HUES6 (cell line): ENCODE data around the gene KASH5.

ENCODE experiments used
- H3K27ac ChIP-seq: 2 replicates; pipeline ENCODE4 v1.7.0; 2013; ENCODE audit warnings: low read depth, mild to moderate bottlenecking, low read length, inconsistent platforms
- H3K27me3 ChIP-seq: 2 replicates; pipeline ENCODE4 v1.6.1; 2013; ENCODE audit warnings: low read length; ENCODE audit not compliant: control insufficient read depth, insufficient read depth
- H3K36me3 ChIP-seq: 2 replicates; pipeline ENCODE4 v1.6.1; 2013; ENCODE audit warnings: low read length; ENCODE audit not compliant: control insufficient read depth, insufficient read depth
- H3K4me1 ChIP-seq: 2 replicates; pipeline ENCODE4 v1.6.1; 2013; ENCODE audit warnings: low read length; ENCODE audit not compliant: control insufficient read depth, insufficient read depth
- H3K4me3 ChIP-seq: 2 replicates; pipeline ENCODE4 v1.5.1; 2013; ENCODE audit warnings: low read depth, low read length
- H3K9ac ChIP-seq: one replicate; pipeline ENCODE4 v1.6.1; 2013; ENCODE audit warnings: mild to moderate bottlenecking, low read length
- H3K9me3 ChIP-seq: 2 replicates; pipeline ENCODE4 v1.6.1; 2013; ENCODE audit warnings: low read depth, low read length; ENCODE audit not compliant: control insufficient read depth, insufficient read depth

Gene KASH5

DNA sequence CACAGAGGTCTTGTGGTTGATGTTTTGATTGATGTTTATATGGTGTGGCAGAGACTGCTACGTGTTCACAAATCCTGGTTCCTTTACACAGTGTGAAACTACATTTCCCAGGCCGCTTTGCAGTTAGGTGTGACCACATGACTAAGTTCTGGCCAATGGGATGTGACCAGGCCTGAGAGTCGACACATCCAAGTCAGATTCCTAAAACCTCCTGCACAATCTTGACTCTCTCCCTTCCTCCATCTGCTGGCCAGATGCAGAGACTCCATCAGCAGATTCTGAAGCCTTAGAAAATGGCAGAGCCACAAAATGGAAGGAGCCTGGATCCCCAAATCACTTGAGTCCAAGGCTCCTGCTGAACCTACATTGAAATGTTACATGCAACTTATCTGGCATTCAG is 40.2 kb upstream of the KASH5 start:
- Histone ChIP-seq H3K9me3 (no peaks in the 10 kb centered on the region), H3K9ac (no peak overlapping the region), H3K27ac (no peak overlapping the region), H3K27me3 (no peaks in the 10 kb centered on the region), H3K4me3 (no peak overlapping the region), H3K36me3 (peaks cover 90% of the 10 kb centered on the region), H3K4me1 (no peaks in the 10 kb centered on the region)

GRCh38 chr19:49348305-49349189 is 39.5 kb upstream of the KASH5 start:
- H3K4me3 ChIP-seq = no peak overlapping the region
- H3K9me3 ChIP-seq = no peaks in the 10 kb centered on the region
- peaks cover 90% of the 10 kb centered on the region for H3K36me3 ChIP-seq
- no peak overlapping the region for H3K27ac ChIP-seq
- H3K27me3 ChIP-seq = no peaks in the 10 kb centered on the region
- H3K9ac ChIP-seq = no peak overlapping the region
- H3K4me1 ChIP-seq = no peaks in the 10 kb centered on the region

DNA sequence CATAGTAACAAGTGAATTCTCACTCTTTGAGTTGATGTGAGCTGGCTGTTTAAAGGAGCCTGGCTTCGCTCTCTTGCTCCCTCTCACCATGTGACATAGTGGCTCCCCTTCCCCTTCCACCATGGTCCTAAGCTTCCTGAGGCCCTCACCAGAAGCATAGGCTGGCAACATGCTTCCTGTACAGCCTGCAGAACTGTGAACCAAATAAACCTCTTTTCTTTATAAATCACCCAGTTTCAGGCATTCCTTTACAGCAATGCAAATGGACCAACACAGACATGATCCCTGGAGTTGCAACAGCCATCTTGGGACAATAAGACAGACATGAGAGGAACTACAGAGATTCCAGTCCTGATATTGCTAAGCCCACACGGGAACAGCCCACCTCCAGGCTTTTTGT is 38.5 kb upstream of the KASH5 start:
- H3K36me3 ChIP-seq = peaks cover 90% of the 10 kb centered on the region

DNA sequence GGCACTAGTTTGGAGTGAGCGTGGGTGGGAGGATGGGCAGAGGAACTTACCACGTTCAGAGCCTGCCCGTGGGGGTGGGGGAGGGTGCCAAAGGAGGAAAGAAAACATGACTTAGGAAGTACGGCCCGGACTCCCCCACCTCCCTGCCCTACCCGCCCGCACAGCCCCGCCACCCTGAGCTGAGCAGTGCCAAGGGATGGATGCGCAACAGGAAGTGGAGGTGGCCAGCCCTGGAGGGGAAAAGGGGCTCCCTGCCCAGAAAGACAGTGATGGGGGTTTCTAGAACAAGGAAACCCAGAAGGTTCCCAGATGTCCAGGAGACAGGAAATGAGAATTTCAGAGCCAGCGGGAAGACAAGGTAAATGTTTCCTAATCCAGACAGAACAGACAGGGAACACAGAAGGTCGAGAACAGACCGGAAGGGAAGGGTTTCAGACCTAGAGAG is 32.1 kb upstream of the KASH5 start:
- no peak overlapping the region for H3K4me3 ChIP-seq
- H3K36me3 ChIP-seq = peaks cover 83% of the 10 kb centered on the region
- H3K27me3 ChIP-seq = no peaks in the 10 kb centered on the region
- no peaks in the 10 kb centered on the region for H3K9me3 ChIP-seq
- 0 out of 2 replicates have a peak, but pooled peaks cover 4% of the 10 kb centered on the region for H3K4me1 ChIP-seq
- H3K9ac ChIP-seq = no peak overlapping the region
- no peak overlapping the region for H3K27ac ChIP-seq

More for the DNA sequence above, 38.5 kb upstream of the KASH5 start:
- Histone ChIP-seq H3K9me3 (no peaks in the 10 kb centered on the region), H3K9ac (no peak overlapping the region), H3K4me1 (no peaks in the 10 kb centered on the region), H3K27me3 (no peaks in the 10 kb centered on the region), H3K4me3 (no peak overlapping the region), H3K27ac (no peak overlapping the region)

GRCh38 chr19:49356382-49356781 is 31.7 kb upstream of the KASH5 start:
- Histone ChIP-seq H3K4me3 (no peak overlapping the region), H3K27me3 (no peaks in the 10 kb centered on the region), H3K36me3 (peaks cover 78% of the 10 kb centered on the region), H3K9me3 (no peaks in the 10 kb centered on the region), H3K4me1 (0 out of 2 replicates have a peak, but pooled peaks cover 4% of the 10 kb centered on the region), H3K27ac (no peak overlapping the region), H3K9ac (no peak overlapping the region)

- Histone ChIP-seq H3K9me3 (no peaks in the 10 kb centered on the region), H3K4me3 (no peak overlapping the region), H3K27ac (no peak overlapping the region), H3K27me3 (no peaks in the 10 kb centered on the region), H3K9ac (no peak overlapping the region), H3K36me3 (peaks cover 70% of the 10 kb centered on the region), H3K4me1 (0 out of 2 replicates have a peak, but pooled peaks cover 4% of the 10 kb centered on the region)
Observed at GRCh38 chr19:49357186-49357585, 30.9 kb upstream of the KASH5 start.

DNA sequence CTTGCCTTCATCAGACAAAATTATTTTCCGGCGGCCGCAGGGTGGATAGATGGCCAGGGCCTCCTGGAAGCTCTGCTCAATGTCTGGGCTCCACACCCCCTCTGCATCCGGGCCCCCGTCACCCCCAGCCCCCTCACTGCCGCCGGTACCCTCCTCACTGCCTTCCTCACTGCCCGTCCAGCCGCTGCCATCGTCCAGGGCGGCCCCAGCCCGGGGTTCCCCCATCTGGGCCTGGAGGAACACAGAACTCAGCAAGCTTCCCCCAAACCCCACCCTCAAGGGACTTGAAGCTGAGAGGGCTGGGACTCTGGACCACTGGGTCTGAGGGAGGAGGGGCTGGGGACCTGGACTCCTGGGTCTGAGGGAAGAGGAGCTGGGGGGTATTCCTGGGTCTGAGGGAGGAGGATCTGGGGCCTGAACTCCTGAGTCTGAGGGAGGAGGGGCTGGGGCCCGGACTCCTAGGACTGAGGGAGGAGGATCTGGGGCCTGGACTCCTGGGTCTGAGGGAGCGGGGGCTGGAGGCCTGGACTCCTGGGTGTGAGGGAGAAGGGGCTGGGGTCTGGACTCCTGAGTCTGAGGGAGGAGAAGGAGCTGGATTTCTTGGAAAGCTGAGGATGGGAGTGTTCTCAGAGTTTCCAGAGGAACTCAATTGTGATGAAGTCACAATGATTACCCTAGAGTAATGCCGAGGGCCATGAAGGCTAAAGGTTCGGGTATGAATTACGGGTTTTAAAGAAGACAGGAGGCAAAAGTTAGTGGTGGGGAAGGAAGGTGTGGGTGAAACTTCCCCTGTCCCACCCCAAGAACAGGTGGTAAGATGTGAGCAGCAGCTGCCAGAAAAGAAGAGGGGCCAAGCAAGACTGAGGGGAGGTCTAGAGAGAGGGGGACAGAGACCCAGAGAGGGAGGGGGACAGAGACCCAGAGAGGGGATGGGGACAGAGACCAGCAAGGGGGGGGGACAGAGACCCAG is 27.9 kb upstream of the KASH5 start:
- peak overlapping the region; percentile 97; the same call in 1 of the 2 replicates for H3K4me3 ChIP-seq
- no peak overlapping the region for H3K27ac ChIP-seq
- peak overlapping the region; percentile 99 for H3K9ac ChIP-seq
- peaks cover 12% of the 10 kb centered on the region; the same call in 1 of the 2 replicates for H3K4me1 ChIP-seq
- H3K9me3 ChIP-seq = no peaks in the 10 kb centered on the region
- no peaks in the 10 kb centered on the region for H3K27me3 ChIP-seq
- H3K36me3 ChIP-seq = peaks cover 43% of the 10 kb centered on the region

DNA sequence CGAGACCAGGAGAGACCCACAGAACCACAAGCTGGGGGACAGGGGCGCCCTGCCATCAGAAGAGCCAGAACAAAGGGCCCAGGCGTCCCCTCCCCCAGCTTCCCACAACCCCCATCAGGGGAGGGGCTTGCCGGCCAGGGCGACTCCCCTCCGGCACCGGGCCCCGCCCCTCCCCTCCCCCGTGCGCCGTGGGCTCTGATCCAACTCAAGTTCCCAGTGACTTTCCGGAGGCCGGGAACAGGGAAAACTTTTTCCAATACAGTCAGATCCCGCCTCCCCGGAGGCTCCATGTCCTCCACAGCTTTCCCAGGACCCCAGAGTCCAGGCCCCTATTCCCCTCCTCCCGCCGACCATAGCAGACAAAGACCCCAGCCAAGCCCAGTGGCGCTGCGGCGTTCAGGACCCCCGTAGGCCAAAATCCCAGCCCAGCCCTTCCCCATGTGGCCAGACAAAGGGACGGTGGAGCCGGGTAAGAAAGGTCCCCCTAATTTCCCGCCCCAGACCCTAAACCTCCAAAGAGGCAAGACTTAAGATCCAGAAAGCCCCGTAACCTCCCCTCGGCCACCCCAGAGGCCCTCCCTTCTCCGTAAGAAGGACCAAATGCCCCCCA is 26.5 kb upstream of the KASH5 start:
- peak overlapping the region; percentile 97 for H3K4me3 ChIP-seq
- H3K4me1 ChIP-seq = peaks cover 12% of the 10 kb centered on the region; the same call in 1 of the 2 replicates
- peak overlapping the region; percentile 99 for H3K9ac ChIP-seq
- peak overlapping the region; percentile 93 for H3K27ac ChIP-seq
- peaks cover 31% of the 10 kb centered on the region for H3K36me3 ChIP-seq
- no peaks in the 10 kb centered on the region for H3K9me3 ChIP-seq
- no peaks in the 10 kb centered on the region for H3K27me3 ChIP-seq

DNA sequence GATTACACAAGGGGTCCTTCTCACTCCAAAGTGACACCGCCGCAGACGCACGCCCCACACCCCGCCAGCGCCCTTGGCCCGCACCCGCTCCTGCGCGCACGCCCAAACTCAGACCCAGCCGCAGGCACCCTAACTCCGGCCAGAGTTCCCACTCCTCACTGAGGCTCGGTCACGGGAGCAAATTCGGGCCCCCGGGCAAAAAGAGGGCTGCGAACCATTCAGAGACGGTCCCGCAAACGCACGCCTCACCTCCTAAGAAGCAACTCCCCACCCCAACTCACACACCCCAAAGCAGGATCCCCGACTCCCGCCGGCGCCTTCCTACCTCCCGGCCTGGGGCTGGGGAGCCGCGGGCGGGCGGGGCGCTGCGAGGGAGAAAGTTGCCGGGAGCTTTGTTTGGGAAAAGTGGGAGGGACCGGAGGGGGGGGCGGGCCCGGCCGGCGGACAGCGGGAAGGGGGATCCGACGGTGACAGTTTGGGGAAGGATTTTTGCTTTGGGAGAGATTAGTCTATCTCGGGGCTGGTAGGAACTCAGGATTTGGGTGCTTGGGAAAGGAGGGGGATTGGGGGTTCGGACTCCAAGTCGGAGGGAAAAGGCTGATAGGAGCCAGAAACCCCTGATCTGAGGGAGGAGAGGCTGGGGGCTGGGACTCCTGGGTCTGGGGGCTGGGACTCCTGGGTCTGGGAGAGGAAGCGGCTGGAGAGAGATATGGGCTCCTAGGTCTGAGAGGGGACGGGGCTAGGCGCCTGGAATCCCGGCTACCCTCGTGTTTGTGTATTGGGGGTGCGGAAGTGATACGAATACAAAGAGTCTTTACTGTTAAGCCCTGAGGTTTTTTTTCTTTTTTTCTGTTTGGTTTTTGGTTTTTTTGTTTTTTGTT is 25.8 kb upstream of the KASH5 start, which contains the start of gene TEAD2:
TEAD2 (minus strand) TSS at position 369 of the 881 bp plus-strand sequence. CDS start 2,341 bp downstream, outside the sequence.
- Histone ChIP-seq H3K27me3 (no peaks in the 10 kb centered on the region), H3K9me3 (no peaks in the 10 kb centered on the region), H3K9ac (peak within 1 kb of the TSS; percentile 99), H3K4me1 (peaks cover 12% of the 10 kb centered on the region; the same call in 1 of the 2 replicates), H3K27ac (peak within 1 kb of the TSS; percentile 93), H3K36me3 (peaks cover 23% of the 10 kb centered on the region), H3K4me3 (peak within 1 kb of the TSS; percentile 97)

- peak overlapping the region; percentile 97 for H3K4me3 ChIP-seq
- no peaks in the 10 kb centered on the region for H3K27me3 ChIP-seq
- H3K4me1 ChIP-seq = peaks cover 12% of the 10 kb centered on the region; the same call in 1 of the 2 replicates
- peaks cover 17% of the 10 kb centered on the region for H3K36me3 ChIP-seq
- no peaks in the 10 kb centered on the region for H3K9me3 ChIP-seq
- peak overlapping the region; percentile 47 for H3K9ac ChIP-seq
- H3K27ac ChIP-seq = no peak overlapping the region
Observed at GRCh38 chr19:49362929-49363267, 25.2 kb upstream of the KASH5 start.
